Activated T-cell treated with anti-CD3 and anti-CD28 coated beads, Interleukin-2, amount 50 U/mL, for 4 hours (primary cell): Measurements from ENCODE around the gene ANHX. TPM values are rescaled to one million over a fixed set of nuclear protein-coding genes. Genes with fewer than 3 reads are reported as not detected.
"Not testable (repeated sequence)": the region's sequence is repeated elsewhere in the genome, so short reads cannot be mapped to it uniquely, and the experiment has no call there.

ENCODE experiments used
- ATAC-seq, 2 donors: fragments of 200-7000 bp; cut with Tn5 transposase; one replicate each; pipeline ENCODE4 v1.10.0; 2021
- DNase-seq: peaks from one replicate; pipeline ENCODE4 v3.0.0-alpha.2; 2020
- H3K27me3 Mint-ChIP-seq: one replicate; pipeline ENCODE4 v1.8.0; 2021; ENCODE audit warnings: low read depth, mixed read lengths
- H3K36me3 Mint-ChIP-seq: one replicate; pipeline ENCODE4 v1.8.0; 2022; ENCODE audit warnings: mixed read lengths; ENCODE audit not compliant: insufficient read depth
- H3K4me1 Mint-ChIP-seq: one replicate; pipeline ENCODE4 v1.8.0; 2021; ENCODE audit warnings: low read depth, mixed read lengths
- H3K4me3 Mint-ChIP-seq: one replicate; pipeline ENCODE4 v1.8.0; 2021; ENCODE audit warnings: mild to moderate bottlenecking, moderate library complexity, mixed read lengths
- H3K9me3 Mint-ChIP-seq: one replicate; pipeline ENCODE4 v1.8.0; 2021; ENCODE audit warnings: mixed read lengths
- total RNA-seq, 3 donors: library from RNA; stranded (reverse); gene quantifications; one replicate each; pipeline ENCODE4 v1.2.1, GENCODE V29; 2021

Gene ANHX
- not detected for total RNA-seq

GRCh38 chr12:133235401-133236112, at the start of gene ANHX:
Gene ANHX (minus strand): TSS chr12:133235877. CDS start chr12:133234356, 1,521 bp downstream.
- no peaks in the 10 kb centered on the region for H3K27me3 Mint-ChIP-seq
- H3K4me1 Mint-ChIP-seq = no peaks in the 10 kb centered on the region
- peaks cover under 1% of the 10 kb centered on the region for H3K9me3 Mint-ChIP-seq
- H3K4me3 Mint-ChIP-seq = no peak within 1 kb of the TSS
- DNase-seq (no peak), ATAC-seq (no peak)
- no peaks in the 10 kb centered on the region for H3K36me3 Mint-ChIP-seq

GRCh38 chr12:133264668-133265067, 29.0 kb upstream of the ANHX start:
- H3K36me3 Mint-ChIP-seq, ATAC-seq, H3K4me1 Mint-ChIP-seq, DNase-seq, H3K4me3 Mint-ChIP-seq, H3K9me3 Mint-ChIP-seq, H3K27me3 Mint-ChIP-seq: not testable (repeated sequence)

- Mint-ChIP-seq H3K4me1 (no peaks in the 10 kb centered on the region), H3K4me3 (no peak overlapping the region), H3K27me3 (no peaks in the 10 kb centered on the region), H3K9me3 (peaks cover 4% of the 10 kb centered on the region), H3K36me3 (no peaks in the 10 kb centered on the region)
- ATAC-seq (no peak), DNase-seq (no peak)
Measured at GRCh38 chr12:133264173-133264572, 28.5 kb upstream of the ANHX start.

- no peak for DNase-seq
- no peaks in the 10 kb centered on the region for H3K36me3 Mint-ChIP-seq
- H3K4me1 Mint-ChIP-seq = no peaks in the 10 kb centered on the region
- H3K27me3 Mint-ChIP-seq = peaks cover 5% of the 10 kb centered on the region
- no peak overlapping the region for H3K4me3 Mint-ChIP-seq
- H3K9me3 Mint-ChIP-seq = peaks cover 32% of the 10 kb centered on the region
- ATAC-seq = no peak
Measured at GRCh38 chr12:133256321-133256720, 20.6 kb upstream of the ANHX start.

GRCh38 chr12:133255833-133256232, 20.2 kb upstream of the ANHX start:
- not testable (repeated sequence) for DNase-seq

GRCh38 chr12:133251732-133252131, 16.1 kb upstream of the ANHX start:
- Mint-ChIP-seq H3K4me3 (no peak overlapping the region), H3K27me3 (peaks cover 11% of the 10 kb centered on the region), H3K36me3 (peaks cover 2% of the 10 kb centered on the region), H3K4me1 (no peaks in the 10 kb centered on the region), H3K9me3 (peaks cover 45% of the 10 kb centered on the region)
- DNase-seq (no peak), ATAC-seq (no peak)

More at GRCh38 chr12:133255833-133256232, 20.2 kb upstream of the ANHX start:
- ATAC-seq, H3K36me3 Mint-ChIP-seq, H3K4me3 Mint-ChIP-seq, H3K4me1 Mint-ChIP-seq, H3K27me3 Mint-ChIP-seq: not testable (repeated sequence)
- peaks cover 32% of the 10 kb centered on the region for H3K9me3 Mint-ChIP-seq

GRCh38 chr12:133236556-133236955, 879 bp upstream of the ANHX start:
- H3K4me1 Mint-ChIP-seq = no peaks in the 10 kb centered on the region

GRCh38 chr12:133236144-133236543, 467 bp upstream of the ANHX start:
- DNase-seq (no peak), ATAC-seq (no peak)
- H3K36me3 Mint-ChIP-seq = no peaks in the 10 kb centered on the region
- H3K4me1 Mint-ChIP-seq = no peaks in the 10 kb centered on the region
- H3K27me3 Mint-ChIP-seq = no peaks in the 10 kb centered on the region
- no peak overlapping the region for H3K4me3 Mint-ChIP-seq
- peaks cover 6% of the 10 kb centered on the region for H3K9me3 Mint-ChIP-seq

More at GRCh38 chr12:133236556-133236955, 879 bp upstream of the ANHX start:
- Mint-ChIP-seq H3K4me3 (no peak overlapping the region), H3K27me3 (no peaks in the 10 kb centered on the region), H3K9me3 (peaks cover 8% of the 10 kb centered on the region), H3K36me3 (no peaks in the 10 kb centered on the region)
- ATAC-seq (no peak), DNase-seq (no peak)

- Mint-ChIP-seq H3K27me3 (no peaks in the 10 kb centered on the region), H3K4me3 (no peak overlapping the region), H3K36me3 (no peaks in the 10 kb centered on the region)
Measured at GRCh38 chr12:133234971-133235370, 706 bp downstream of the ANHX start.

GRCh38 chr12:133233993-133234564, 1.6 kb downstream of the ANHX start:
- Mint-ChIP-seq H3K4me3 (no peak overlapping the region), H3K9me3 (peaks cover 11% of the 10 kb centered on the region), H3K27me3 (no peaks in the 10 kb centered on the region), H3K4me1 (no peaks in the 10 kb centered on the region), H3K36me3 (no peaks in the 10 kb centered on the region)
- ATAC-seq (no peak), DNase-seq (no peak)

More at GRCh38 chr12:133234971-133235370, 706 bp downstream of the ANHX start:
- ATAC-seq (no peak), DNase-seq (no peak)
- Mint-ChIP-seq H3K4me1 (no peaks in the 10 kb centered on the region), H3K9me3 (peaks cover 4% of the 10 kb centered on the region)

GRCh38 chr12:133233006-133233405, 2.7 kb downstream of the ANHX start:
- no peak for ATAC-seq
- Mint-ChIP-seq H3K4me3 (no peak overlapping the region), H3K36me3 (no peaks in the 10 kb centered on the region), H3K9me3 (peaks cover 15% of the 10 kb centered on the region), H3K27me3 (peaks cover 6% of the 10 kb centered on the region), H3K4me1 (no peaks in the 10 kb centered on the region)
- no peak for DNase-seq

- Mint-ChIP-seq H3K36me3 (no peaks in the 10 kb centered on the region), H3K9me3 (peaks cover 15% of the 10 kb centered on the region), H3K27me3 (peaks cover 6% of the 10 kb centered on the region), H3K4me3 (no peak overlapping the region), H3K4me1 (no peaks in the 10 kb centered on the region)
- DNase-seq = no peak
- no peak for ATAC-seq
Measured at GRCh38 chr12:133231001-133231400, 4.7 kb downstream of the ANHX start.

GRCh38 chr12:133227281-133227852, 8.3 kb downstream of the ANHX start:
- H3K9me3 Mint-ChIP-seq = peaks cover 22% of the 10 kb centered on the region
- DNase-seq (no peak), ATAC-seq (no peak)
- no peak overlapping the region for H3K4me3 Mint-ChIP-seq
- peaks cover 6% of the 10 kb centered on the region for H3K27me3 Mint-ChIP-seq
- H3K4me1 Mint-ChIP-seq = no peaks in the 10 kb centered on the region
- H3K36me3 Mint-ChIP-seq = no peaks in the 10 kb centered on the region

GRCh38 chr12:133226690-133227089, 9.0 kb downstream of the ANHX start:
- H3K4me1 Mint-ChIP-seq = no peaks in the 10 kb centered on the region
- ATAC-seq (no peak), DNase-seq (no peak)
- H3K4me3 Mint-ChIP-seq = no peak overlapping the region
- H3K9me3 Mint-ChIP-seq = peaks cover 28% of the 10 kb centered on the region
- peaks cover 6% of the 10 kb centered on the region for H3K27me3 Mint-ChIP-seq
- no peaks in the 10 kb centered on the region for H3K36me3 Mint-ChIP-seq

- Mint-ChIP-seq H3K36me3 (no peaks in the 10 kb centered on the region), H3K9me3 (peaks cover 29% of the 10 kb centered on the region), H3K27me3 (peaks cover 6% of the 10 kb centered on the region), H3K4me3 (no peak overlapping the region), H3K4me1 (no peaks in the 10 kb centered on the region)
- no peak for ATAC-seq
- no peak for DNase-seq
Measured at GRCh38 chr12:133225527-133225926, 10.2 kb downstream of the ANHX start.
